Caki2 (cell line): ENCODE data around the gene OR2T27. TPM values are rescaled to one million over a fixed set of nuclear protein-coding genes. Genes with fewer than 3 reads are reported as not detected.

ENCODE experiments used
- DNase-seq: peaks from one replicate; pipeline ENCODE4 v3.0.0-alpha.2; 2015; ENCODE audit warnings: low read depth
- in situ Hi-C: cut with HindIII; loops from 2 replicates; pipeline ENCODE4 v1.10.0; 2016; ENCODE audit warnings: low sequenced_read_pairs, low pct_unique_long_range_greater_than_20kb, mixed read lengths
- total RNA-seq: library from RNA; depleted of rRNA; stranded (reverse); fragments of >200 nt; shearing (Covaris generic); gene quantifications from 2 replicates; pipeline ENCODE4 v1.2.3, GENCODE V29; 2014; ENCODE audit warnings: low replicate concordance; rRNA removed

OR2T27 gene
- total RNA-seq, 1 experiment from 2014 or later, result not detected

DNA sequence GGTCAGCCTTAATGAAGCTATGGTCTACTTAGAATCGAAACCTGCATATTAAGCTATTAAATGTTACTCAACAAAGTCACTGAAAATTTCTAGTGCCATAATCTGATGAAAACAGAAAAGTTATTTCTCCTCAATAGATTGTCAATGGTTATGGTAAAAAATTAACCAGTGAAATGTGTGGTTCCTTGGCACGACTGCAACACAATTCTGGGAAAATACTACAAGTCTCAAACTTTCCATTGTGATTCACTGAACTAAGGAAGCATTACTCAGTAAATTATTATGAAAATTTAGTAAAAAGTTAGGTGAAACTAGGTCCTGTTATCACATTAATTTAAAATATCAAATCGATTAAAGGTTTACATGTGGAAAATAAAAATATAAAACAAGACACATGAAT lies 45.0 kb downstream of the OR2T27 start:
- DNase-seq, result no peak
- in situ Hi-C loops, result no loop called here

Other genes starting within 250 kb of the OR2T27 start
- gene OR2T2, start 209.9 kb downstream of the OR2T27 start, total RNA-seq, result not detected in 2 replicates
- not detected in 2 replicates for gene OR2T3, start 182.2 kb downstream of the OR2T27 start, total RNA-seq
- gene OR2T5, start 166.9 kb downstream of the OR2T27 start, total RNA-seq, result not detected in 2 replicates
- not detected in 2 replicates for gene OR2G6, start 147.5 kb downstream of the OR2T27 start, total RNA-seq
- not detected in 2 replicates for gene OR2T29, start 92.8 kb downstream of the OR2T27 start, total RNA-seq
- not detected in 2 replicates for gene OR2T34, start 80.8 kb downstream of the OR2T27 start, total RNA-seq
- gene OR2T10, start 57.8 kb downstream of the OR2T27 start, total RNA-seq, result not detected in 2 replicates
- not detected in 2 replicates for gene OR2T11, start 20.4 kb downstream of the OR2T27 start, total RNA-seq
- gene OR2T35, start 10.2 kb downstream of the OR2T27 start, total RNA-seq, result not detected in 2 replicates
- gene OR14I1, start 47.2 kb upstream of the OR2T27 start, total RNA-seq, result not detected in 2 replicates
- gene LYPD8, start 100.2 kb upstream of the OR2T27 start, total RNA-seq, result not detected in 2 replicates
- 28.4 and 30.8 TPM in 2 replicates for gene SH3BP5L, start 170.4 kb upstream of the OR2T27 start, total RNA-seq
- gene ZNF672, start 182.7 kb upstream of the OR2T27 start, total RNA-seq, result 16.2 and 27.4 TPM in 2 replicates
- gene ZNF692, start 203.6 kb upstream of the OR2T27 start, total RNA-seq, result 8.1 and 8.2 TPM in 2 replicates